PFSK-1 (cell line): ENCODE results near the gene AFAP1L2.

Experiments
- POLR2AphosphoS5 ChIP-seq: IDR thresholded peaks from 2 replicates; pipeline ENCODE4 v1.6.1; 2012; ENCODE audit warnings: low read depth, mild to moderate bottlenecking, control low read depth, low read length, moderate library complexity
- SIN3A ChIP-seq: IDR thresholded peaks from 2 replicates; pipeline ENCODE4 v1.6.1; 2012; ENCODE audit warnings: mild to moderate bottlenecking, low read length, moderate library complexity, borderline replicate concordance; ENCODE audit not compliant: insufficient read depth
- TAF1 ChIP-seq: IDR thresholded peaks from 2 replicates; pipeline ENCODE4 v1.6.1; 2012; ENCODE audit warnings: low read length, control low read depth, borderline replicate concordance; ENCODE audit not compliant: insufficient read depth
- TF ChIP-seq, protein P1 (sequence below), 2 experiments: IDR thresholded peaks; 2 replicates each; pipeline versions ENCODE4 v1.6.1 to v1.8.0; 2011 to 2012; ENCODE audit warnings: low read depth in 2 of 2, low read length in 2 of 2, control low read depth in 1 of 2, inconsistent platforms in 1 of 2, mild to moderate bottlenecking in 1 of 2, moderate library complexity in 1 of 2; ENCODE audit not compliant: insufficient read depth in 1 of 2

DNA sequence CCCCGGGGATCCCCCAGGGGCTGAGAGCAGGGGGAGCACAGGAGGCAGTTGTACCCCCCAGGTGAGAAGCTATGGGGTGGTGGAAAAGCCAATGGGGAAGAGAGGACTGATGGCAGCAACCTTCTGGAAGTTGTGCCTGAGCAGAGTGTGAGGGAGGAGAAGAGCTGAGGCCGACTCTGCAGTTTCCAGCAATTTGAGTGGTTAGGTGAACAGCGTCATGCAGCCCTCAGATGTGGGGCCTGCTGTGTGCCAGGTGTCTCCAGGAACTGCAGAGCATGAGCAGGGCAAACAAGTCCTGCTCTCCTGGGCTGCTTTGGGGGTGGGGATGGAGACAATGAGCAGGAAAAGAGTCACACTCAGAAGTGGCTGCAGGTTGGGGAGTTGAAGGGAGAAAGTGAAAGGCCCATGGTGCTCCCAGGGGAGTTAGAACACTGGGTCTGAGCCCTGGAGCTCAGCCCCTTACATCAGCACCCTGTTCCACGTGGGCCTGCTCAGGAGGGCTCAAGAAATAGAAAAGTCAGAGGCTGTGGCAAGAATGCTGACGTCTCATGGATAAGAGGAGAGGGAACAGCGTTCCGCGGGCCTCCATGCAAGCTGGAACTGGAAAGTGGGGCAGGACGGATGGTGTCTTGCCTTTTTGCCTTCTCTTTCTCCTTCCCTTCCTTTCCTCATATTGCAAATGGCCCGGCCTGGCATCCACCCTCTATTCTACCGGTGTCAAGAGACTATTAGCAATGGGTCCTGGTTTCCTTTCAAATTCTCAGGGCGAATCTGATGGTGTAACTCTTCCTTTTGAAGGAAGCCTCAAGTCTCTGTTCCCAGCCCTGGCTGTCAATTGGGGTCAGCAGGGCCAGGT is 4.0 kb upstream of the AFAP1L2 start:
- TF ChIP-seq, protein P1, sequence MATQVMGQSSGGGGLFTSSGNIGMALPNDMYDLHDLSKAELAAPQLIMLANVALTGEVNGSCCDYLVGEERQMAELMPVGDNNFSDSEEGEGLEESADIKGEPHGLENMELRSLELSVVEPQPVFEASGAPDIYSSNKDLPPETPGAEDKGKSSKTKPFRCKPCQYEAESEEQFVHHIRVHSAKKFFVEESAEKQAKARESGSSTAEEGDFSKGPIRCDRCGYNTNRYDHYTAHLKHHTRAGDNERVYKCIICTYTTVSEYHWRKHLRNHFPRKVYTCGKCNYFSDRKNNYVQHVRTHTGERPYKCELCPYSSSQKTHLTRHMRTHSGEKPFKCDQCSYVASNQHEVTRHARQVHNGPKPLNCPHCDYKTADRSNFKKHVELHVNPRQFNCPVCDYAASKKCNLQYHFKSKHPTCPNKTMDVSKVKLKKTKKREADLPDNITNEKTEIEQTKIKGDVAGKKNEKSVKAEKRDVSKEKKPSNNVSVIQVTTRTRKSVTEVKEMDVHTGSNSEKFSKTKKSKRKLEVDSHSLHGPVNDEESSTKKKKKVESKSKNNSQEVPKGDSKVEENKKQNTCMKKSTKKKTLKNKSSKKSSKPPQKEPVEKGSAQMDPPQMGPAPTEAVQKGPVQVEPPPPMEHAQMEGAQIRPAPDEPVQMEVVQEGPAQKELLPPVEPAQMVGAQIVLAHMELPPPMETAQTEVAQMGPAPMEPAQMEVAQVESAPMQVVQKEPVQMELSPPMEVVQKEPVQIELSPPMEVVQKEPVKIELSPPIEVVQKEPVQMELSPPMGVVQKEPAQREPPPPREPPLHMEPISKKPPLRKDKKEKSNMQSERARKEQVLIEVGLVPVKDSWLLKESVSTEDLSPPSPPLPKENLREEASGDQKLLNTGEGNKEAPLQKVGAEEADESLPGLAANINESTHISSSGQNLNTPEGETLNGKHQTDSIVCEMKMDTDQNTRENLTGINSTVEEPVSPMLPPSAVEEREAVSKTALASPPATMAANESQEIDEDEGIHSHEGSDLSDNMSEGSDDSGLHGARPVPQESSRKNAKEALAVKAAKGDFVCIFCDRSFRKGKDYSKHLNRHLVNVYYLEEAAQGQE (IDR thresholded peaks at IDR 0.05; ENCODE audit: insufficient read depth in 1 of 2, low read depth in 2 of 2, low read length in 2 of 2), result no peak
- TF ChIP-seq TAF1, result no peak
- no peak for TF ChIP-seq POLR2AphosphoS5
- no peak for TF ChIP-seq SIN3A
